IMR-90 (cell line): ENCODE measurements around the gene CTDSPL. TPM values are rescaled to one million over a fixed set of nuclear protein-coding genes. Genes with fewer than 3 reads are reported as not detected.

Experiments used
- ATAC-seq: fragments of 200-7000 bp; cut with Tn5 transposase; 2 replicates; pipeline ENCODE4 v1.9.1; 2020; ENCODE audit warnings: low read depth, mild to moderate bottlenecking, moderate library complexity
- BruUV-seq: library from RNA; stranded (reverse); fragments of 400-500 nt; replicated peaks from 2 replicates; lab custom pipeline; 2021; lab: Mats Ljungman, UMichigan
- CTCF ChIA-PET: fragments of 300-600 bp; formaldehyde crosslinking; extraction: SDS; loops from one replicate; lab custom pipeline; 2021; ENCODE audit warnings: antibody characterized with exemption; lab: Yijun Ruan, JAX
- POLR2A ChIA-PET: fragments of 300-600 bp; sonication (Branson Sonifier 250); formaldehyde crosslinking; loops from one replicate; lab custom pipeline; 2022; ENCODE audit warnings: antibody characterized with exemption; ENCODE audit not compliant: unreplicated experiment; lab: Charles Lee
- DNase-seq: peaks from one replicate; pipeline ENCODE4 v3.0.0; 2013
- H2AFZ ChIP-seq: replicated peaks from 2 replicates; pipeline ENCODE3; 2013; ENCODE audit warnings: low read length, mild to moderate bottlenecking; ENCODE audit not compliant: poor library complexity
- H2AK5ac ChIP-seq: 2 replicates; pipeline ENCODE4 v1.6.1; 2013; ENCODE audit warnings: low read depth, low read length, inconsistent platforms
- H2AK9ac ChIP-seq: replicated peaks from 2 replicates; pipeline ENCODE3; 2013; ENCODE audit warnings: mild to moderate bottlenecking, low read depth, low read length, moderate library complexity; ENCODE audit not compliant: poor library complexity
- H2BK120ac ChIP-seq: 2 replicates; pipeline ENCODE4 v1.6.1; 2013; ENCODE audit warnings: low read depth, low read length, inconsistent platforms
- H2BK15ac ChIP-seq: 3 replicates; pipeline ENCODE4 v1.6.1; 2013; ENCODE audit warnings: low read depth, low read length, inconsistent platforms
- H2BK20ac ChIP-seq: 2 replicates; pipeline ENCODE4 v1.6.1; 2013; ENCODE audit warnings: low read depth, mild to moderate bottlenecking, inconsistent platforms, low read length, moderate library complexity
- H2BK5ac ChIP-seq: 2 replicates; pipeline ENCODE4 v1.6.1; 2013; ENCODE audit warnings: mild to moderate bottlenecking, low read depth, low read length, inconsistent platforms; ENCODE audit not compliant: poor library complexity, severe bottlenecking
- H3K14ac ChIP-seq: replicated peaks from 2 replicates; pipeline ENCODE4 v1.6.1; 2013; ENCODE audit warnings: low read depth, low read length, inconsistent platforms
- H3K18ac ChIP-seq: 2 replicates; pipeline ENCODE4 v1.6.1; 2013; ENCODE audit warnings: low read depth, low read length, control low read depth
- H3K23ac ChIP-seq: 2 replicates; pipeline ENCODE4 v1.6.1; 2013; ENCODE audit warnings: low read depth, low read length, inconsistent platforms
- H3K27ac ChIP-seq: 2 replicates; pipeline ENCODE4 v1.5.1; 2013; ENCODE audit warnings: mild to moderate bottlenecking, control low read depth, low read length; ENCODE audit not compliant: insufficient read depth
- H3K27me3 ChIP-seq: 2 replicates; pipeline ENCODE4 v1.6.1; 2013; ENCODE audit warnings: low read length; ENCODE audit not compliant: control insufficient read depth, insufficient read depth
- H3K36me3 ChIP-seq: 2 replicates; pipeline ENCODE4 v1.6.1; 2013; ENCODE audit warnings: low read length, mixed read lengths; ENCODE audit not compliant: control insufficient read depth, insufficient read depth
- H3K4ac ChIP-seq: 2 replicates; pipeline ENCODE4 v1.6.1; 2013; ENCODE audit warnings: low read depth, low read length, inconsistent platforms
- H3K4me1 ChIP-seq: 2 replicates; pipeline ENCODE4 v1.6.1; 2013; ENCODE audit warnings: low read length, mixed read lengths; ENCODE audit not compliant: control insufficient read depth, insufficient read depth
- H3K4me2 ChIP-seq: 2 replicates; pipeline ENCODE4 v1.6.1; 2013; ENCODE audit warnings: low read depth, mild to moderate bottlenecking, control low read depth, low read length, moderate library complexity
- H3K4me3 ChIP-seq: 2 replicates; pipeline ENCODE4 v1.5.1; 2013; ENCODE audit warnings: low read depth, mild to moderate bottlenecking, control low read depth, low read length, moderate library complexity; ENCODE audit not compliant: insufficient read depth
- H3K56ac ChIP-seq: 2 replicates; pipeline ENCODE4 v1.6.1; 2013; ENCODE audit warnings: low read length, inconsistent platforms; ENCODE audit not compliant: insufficient read depth; ENCODE audit errors: extremely low read depth
- H3K79me1 ChIP-seq, 2 experiments: 2 replicates each; pipeline ENCODE4 v1.6.1; 2013; ENCODE audit warnings: low read length in 2 of 2, inconsistent platforms in 1 of 2, low read depth in 1 of 2
- H3K9ac ChIP-seq: 2 replicates; pipeline ENCODE4 v1.6.1; 2013; ENCODE audit warnings: low read depth, low read length, control low read depth
- H3K9me1 ChIP-seq: 2 replicates; pipeline ENCODE4 v1.6.1; 2013; ENCODE audit warnings: low read length, inconsistent platforms; ENCODE audit not compliant: insufficient read depth
- H3K9me3 ChIP-seq: 2 replicates; pipeline ENCODE4 v1.6.1; 2013; ENCODE audit warnings: low read length; ENCODE audit not compliant: control insufficient read depth, insufficient read depth
- H4K20me1 ChIP-seq: 2 replicates; pipeline ENCODE4 v1.6.1; 2013; ENCODE audit warnings: low read length, inconsistent platforms; ENCODE audit not compliant: insufficient read depth
- H4K5ac ChIP-seq: 2 replicates; pipeline ENCODE4 v1.6.1; 2013; ENCODE audit warnings: mild to moderate bottlenecking, low read depth, low read length, control low read depth
- H4K8ac ChIP-seq, 2 experiments: 2 replicates each; pipeline ENCODE4 v1.6.1; 2013; ENCODE audit warnings: low read depth in 2 of 2, low read length in 2 of 2, control low read depth in 1 of 2, inconsistent platforms in 1 of 2
- H4K91ac ChIP-seq: 2 replicates; pipeline ENCODE4 v1.6.1; 2013; ENCODE audit warnings: low read depth, low read length, inconsistent platforms; ENCODE audit not compliant: insufficient read depth
- CHD1 ChIP-seq: IDR thresholded peaks from 2 replicates; pipeline ENCODE4 v1.6.1; 2012; ENCODE audit warnings: low read depth, low read length, improper control_type of control experiment
- MAFK ChIP-seq: IDR thresholded peaks from 2 replicates; pipeline ENCODE4 v1.6.1; 2012; ENCODE audit warnings: low read depth, low read length, improper control_type of control experiment
- POLR2A ChIP-seq: IDR thresholded peaks from 2 replicates; pipeline ENCODE4 v1.6.1; 2012; ENCODE audit warnings: mild to moderate bottlenecking, low read depth, low read length
- USF2 ChIP-seq: fragments of 150-350 bp; IDR thresholded peaks from 2 replicates; pipeline ENCODE4 v1.6.1; 2017; ENCODE audit warnings: mild to moderate bottlenecking, antibody characterized with exemption, low read length, low read depth
- WGBS, 2 experiments: methylation state at CpG; one replicate each; pipeline versions ENCODE4 v1.1.5 to v1.1.7; 2013; ENCODE audit warnings: missing lambda C conversion rate in 2 of 2; ENCODE audit not compliant: insufficient read length in 1 of 2; ENCODE audit errors: extremely low coverage in 2 of 2; 5-methylcytosine and 5-hydroxymethylcytosine counted together
- dilution Hi-C: fragments of 300-500 bp; cut with HindIII; formaldehyde crosslinking; loops from one replicate; pipeline ENCODE4 v1.14.3; 2018; ENCODE audit warnings: low sequenced_read_pairs; ENCODE audit not compliant: unreplicated experiment
- in situ Hi-C: fragments of 300-500 bp; cut with MboI; formaldehyde crosslinking; loops from 3 replicates; pipeline ENCODE4 v1.14.3; 2019; ENCODE audit warnings: low sequenced_read_pairs, inconsistent platforms, mixed read lengths
- intact Hi-C: fragments of 100-400 bp; cut with micrococcal nuclease; formaldehyde crosslinking; loops from 2 replicates; pipeline ENCODE4 v1.10.0; 2022
- polyA plus RNA-seq, 3 experiments: library from polyadenylated mRNA; depleted of rRNA; stranded (reverse); fragments of >200 nt; gene quantifications; 2 replicates each; pipeline ENCODE4 v1.2.3, GENCODE V29; 2012; ENCODE audit warnings: low replicate concordance in 1 of 3
- total RNA-seq: library from RNA; depleted of rRNA; stranded (reverse); fragments of >200 nt; gene quantifications from 2 replicates; pipeline ENCODE4 v1.2.3, GENCODE V29; 2012

CTDSPL gene
- total and polyA plus RNA-seq, 2 of the 4 experiments (the other 2 are of a cell fraction): 24.5 to 29.0 TPM

DNA sequence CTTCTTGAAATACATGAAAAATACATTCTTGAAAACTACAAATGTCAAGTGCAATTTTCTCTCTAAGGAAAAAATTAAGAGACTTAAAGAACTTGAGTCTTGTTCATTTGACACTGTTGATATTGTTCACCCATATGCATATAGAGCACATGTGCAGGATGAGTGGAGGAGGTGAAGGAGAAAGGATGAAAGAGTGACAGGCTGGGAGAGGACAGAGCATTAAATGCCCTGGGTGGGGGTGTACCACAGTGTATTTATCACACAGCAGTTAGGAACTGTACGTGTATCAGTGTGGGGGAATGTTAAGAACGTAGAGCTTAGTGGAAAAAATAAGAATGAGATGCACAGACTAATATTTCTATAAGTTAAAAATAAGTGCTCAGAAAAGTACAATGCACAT lies 45.7 kb downstream of the CTDSPL start:
- H3K56ac ChIP-seq: no peak overlapping the region
- no peak overlapping the region for H2BK15ac ChIP-seq
- ChIA-PET POLR2A (no interaction called here), CTCF (interaction anchor here (1.0 kb wide), 1 partner anchor 15 kb away, joined by 7 read pairs; no protein-coding TSS in a partner anchor)
- H2BK20ac ChIP-seq: no peak overlapping the region
- peaks cover 28% of the 10 kb centered on the region for H4K20me1 ChIP-seq
- TF ChIP-seq USF2 (no peak), CHD1 (no peak), MAFK (no peak), POLR2A (no peak)
- WGBS, 2 experiments: no CpG with 5 or more reads among the region's 2 CpGs
- H2BK120ac ChIP-seq: no peak overlapping the region
- no peak overlapping the region for H3K18ac ChIP-seq
- intact Hi-C loops (no loop called here), dilution Hi-C loops (no loop called here), in situ Hi-C loops (no loop called here)
- no peak overlapping the region for H2AK5ac ChIP-seq
- H3K23ac ChIP-seq: no peak overlapping the region
- no peak overlapping the region for H2AFZ ChIP-seq
- no peak overlapping the region for H4K91ac ChIP-seq
- DNase-seq: no peak
- ATAC-seq: no peak
- no TSS peak for BruUV-seq
- H3K14ac ChIP-seq: no peak overlapping the region
- H3K4me3 ChIP-seq: no peak overlapping the region
- H3K9me3 ChIP-seq: no peaks in the 10 kb centered on the region
- no peak overlapping the region for H3K27ac ChIP-seq
- no peak overlapping the region for H3K9ac ChIP-seq
- H3K4ac ChIP-seq: no peak overlapping the region
- peaks cover 35% of the 10 kb centered on the region for H3K9me1 ChIP-seq
- H3K79me1 ChIP-seq: peaks cover 54 to 82% of the 10 kb centered on the region in 2 experiments
- no peak overlapping the region for H2BK5ac ChIP-seq
- peaks cover 24% of the 10 kb centered on the region for H3K4me1 ChIP-seq
- no peak overlapping the region for H4K8ac ChIP-seq
- no peak overlapping the region for H2AK9ac ChIP-seq
- H4K5ac ChIP-seq: no peak overlapping the region
- no peak overlapping the region for H3K4me2 ChIP-seq
- H3K36me3 ChIP-seq: peaks cover 3% of the 10 kb centered on the region; the same call in 1 of the 2 replicates
- no peaks in the 10 kb centered on the region for H3K27me3 ChIP-seq
